GM12878 (cell line): Measurements from ENCODE around the gene MED25. TPM values are rescaled to one million over a fixed set of nuclear protein-coding genes. Genes with fewer than 3 reads are reported as not detected.

Experiments
- ATAC-seq: fragments of 200-7000 bp; cut with Tn5 transposase; 3 replicates; pipeline ENCODE4 v1.9.1; 2020; ENCODE audit warnings: mild to moderate bottlenecking, moderate library complexity
- BruUV-seq: library from RNA; stranded (reverse); fragments of 400-500 nt; replicated peaks from 2 replicates; lab custom pipeline; 2021; lab: Mats Ljungman, UMichigan
- CTCF ChIA-PET: fragments of 300-600 bp; sonication (Branson Sonifier 250); formaldehyde crosslinking; extraction: SDS; loops from one replicate; lab custom pipeline; 2021; ENCODE audit warnings: inconsistent platforms; lab: Yijun Ruan, JAX
- POLR2A ChIA-PET: fragments of 350-600 bp; formaldehyde crosslinking; extraction: SDS; loops from one replicate; lab custom pipeline; 2021; ENCODE audit warnings: inconsistent platforms; lab: Charles Lee
- RAD21 ChIA-PET: fragments of 300-600 bp; sonication (Branson Sonifier 250); formaldehyde crosslinking; loops from one replicate; lab custom pipeline; 2023; ENCODE audit warnings: antibody characterized with exemption; ENCODE audit not compliant: unreplicated experiment; lab: Charles Lee
- SMC1A ChIA-PET: fragments of 300-600 bp; sonication (Branson Sonifier 250); formaldehyde crosslinking; loops from one replicate; lab custom pipeline; 2023; ENCODE audit not compliant: unreplicated experiment, uncharacterized antibody; lab: Charles Lee
- DNase-seq: peaks from one replicate; pipeline ENCODE4 v3.0.0-alpha.2; 2011; ENCODE audit warnings: low read depth, low spot score
- FAIRE-seq: peaks from 3 replicates; lab custom pipeline; 2011; peaks lifted over from hg19 to GRCh38; lab: Jason Lieb, UNC
- H2AFZ ChIP-seq: 2 replicates; pipeline ENCODE4 v1.6.0; 2011; ENCODE audit warnings: low read depth, low read length, control low read depth; ENCODE audit not compliant: control insufficient read depth
- H3K27ac ChIP-seq: 2 replicates; pipeline ENCODE4 v1.5.1; 2011; ENCODE audit warnings: control low read depth; ENCODE audit not compliant: control insufficient read depth, insufficient read depth
- H3K27me3 ChIP-seq, 2 experiments: replicated peaks in 1 of 2; 2 replicates each; pipeline versions ENCODE4 v1.6.0 to v1.6.1; 2011; ENCODE audit warnings: low read length in 1 of 2; ENCODE audit not compliant: control insufficient read depth in 2 of 2, insufficient read depth in 2 of 2
- H3K36me3 ChIP-seq, 2 experiments: 2 replicates each; pipeline ENCODE4 v1.5.1; 2011; ENCODE audit warnings: low read length in 1 of 2; ENCODE audit not compliant: control insufficient read depth in 2 of 2, insufficient read depth in 2 of 2
- H3K4me1 ChIP-seq: 2 replicates; pipeline ENCODE4 v1.6.1; 2011; ENCODE audit warnings: mild to moderate bottlenecking, low read length, moderate library complexity, mixed read lengths; ENCODE audit not compliant: control insufficient read depth, insufficient read depth
- H3K4me2 ChIP-seq: 2 replicates; pipeline ENCODE4 v1.6.0; 2011; ENCODE audit warnings: control low read depth; ENCODE audit not compliant: control insufficient read depth, insufficient read depth
- H3K4me3 ChIP-seq: fragments of 200-600 bp; sonication (generic); 2 replicates; pipeline ENCODE4 v1.5.1; 2016
- H3K79me2 ChIP-seq: 2 replicates; pipeline ENCODE4 v1.6.0; 2011; ENCODE audit warnings: low read length; ENCODE audit not compliant: control insufficient read depth, insufficient read depth
- H3K9ac ChIP-seq: 2 replicates; pipeline ENCODE4 v1.8.0; 2011; ENCODE audit warnings: low read length, control low read depth, mixed read lengths; ENCODE audit not compliant: control insufficient read depth, insufficient read depth
- H3K9me3 ChIP-seq: replicated peaks from 3 replicates; pipeline ENCODE4 v1.5.1; 2011; ENCODE audit warnings: mild to moderate bottlenecking, low read length; ENCODE audit not compliant: control insufficient read depth, insufficient read depth
- H4K20me1 ChIP-seq: 2 replicates; pipeline ENCODE4 v1.6.0; 2011; ENCODE audit not compliant: control insufficient read depth, insufficient read depth
- ATF7 ChIP-seq: fragments of 450-650 bp; IDR thresholded peaks from 2 replicates; pipeline ENCODE4 v1.6.1; 2016; ENCODE audit warnings: low read depth, mild to moderate bottlenecking
- BCL11A ChIP-seq: IDR thresholded peaks from 2 replicates; pipeline ENCODE4 v1.6.1; 2011; ENCODE audit warnings: low read depth, low read length
- BHLHE40 ChIP-seq, 2 experiments: fragments of 450-650 bp in 1 of 2; IDR thresholded peaks; 2 replicates each; pipeline ENCODE4 v1.6.1; 2011 to 2017; ENCODE audit warnings: low read depth in 2 of 2, borderline replicate concordance in 1 of 2, improper control_type of control experiment in 1 of 2, low read length in 1 of 2, mild to moderate bottlenecking in 1 of 2
- DPF2 ChIP-seq: fragments of 450-650 bp; IDR thresholded peaks from 2 replicates; pipeline ENCODE4 v1.6.1; 2017; ENCODE audit warnings: mild to moderate bottlenecking
- EGR1 ChIP-seq, 2 experiments: IDR thresholded peaks; 1 replicate in 1 of 2; 2 replicates in 1 of 2; pipeline ENCODE4 v1.6.1; 2011 to 2012; ENCODE audit warnings: low read depth in 2 of 2, low read length in 2 of 2, borderline replicate concordance in 1 of 2, mild to moderate bottlenecking in 1 of 2, moderate library complexity in 1 of 2
- FOXK2 ChIP-seq: fragments of 450-650 bp; IDR thresholded peaks from 2 replicates; pipeline ENCODE4 v1.6.1; 2017; ENCODE audit warnings: mild to moderate bottlenecking, moderate library complexity
- IKZF1 ChIP-seq: fragments of 450-650 bp; conservative IDR thresholded peaks from 2 replicates; pipeline ENCODE4 v1.6.1; 2017; ENCODE audit warnings: antibody characterized with exemption, mild to moderate bottlenecking
- JUNB ChIP-seq: IDR thresholded peaks from 2 replicates; pipeline ENCODE4 v1.6.1; 2016; ENCODE audit warnings: antibody characterized with exemption, mild to moderate bottlenecking
- NFYB ChIP-seq: IDR thresholded peaks from 2 replicates; pipeline ENCODE4 v1.6.1; 2011; ENCODE audit warnings: low read depth, mild to moderate bottlenecking, low read length, improper control_type of control experiment, moderate library complexity; ENCODE audit not compliant: insufficient read depth
- RELB ChIP-seq: fragments of 450-650 bp; IDR thresholded peaks from 2 replicates; pipeline ENCODE4 v1.6.1; 2017; ENCODE audit warnings: low read depth, mild to moderate bottlenecking, moderate library complexity
- RUNX3 ChIP-seq: IDR thresholded peaks from 2 replicates; pipeline ENCODE4 v1.6.1; 2012; ENCODE audit warnings: low read length, inconsistent platforms
- USF1 ChIP-seq: IDR thresholded peaks from 2 replicates; pipeline ENCODE4 v1.6.1; 2011; ENCODE audit warnings: borderline replicate concordance, low read depth, mild to moderate bottlenecking, moderate library complexity, mixed read lengths, low read length; ENCODE audit not compliant: insufficient read depth; ENCODE audit errors: extremely low read length
- ZNF592 ChIP-seq: fragments of 450-650 bp; IDR thresholded peaks from 2 replicates; pipeline ENCODE4 v1.6.1; 2017; ENCODE audit warnings: mild to moderate bottlenecking, moderate library complexity
- WGBS: methylation state at CpG from one replicate; pipeline ENCODE4 v1.1.6; 2016; ENCODE audit warnings: low lambda C conversion rate; ENCODE audit not compliant: insufficient replicate concordance, insufficient coverage; ENCODE audit errors: missing lambda C conversion rate; 5-methylcytosine and 5-hydroxymethylcytosine counted together
- in situ Hi-C: fragments of 300-500 bp; cut with MboI; formaldehyde crosslinking; loops from 9 replicates; pipeline ENCODE4 v1.14.3; 2018; ENCODE audit warnings: mixed read lengths
- intact Hi-C: fragments of 100-400 bp; cut with micrococcal nuclease; formaldehyde crosslinking; loops from one replicate; pipeline ENCODE4 v1.14.2; 2022; ENCODE audit not compliant: unreplicated experiment
- polyA plus RNA-seq, 11 experiments: library from polyadenylated mRNA; depleted of rRNA in 4 of 11; unstranded in 6 of 11; stranded (reverse) in 5 of 11; fragments of >200 nt; fragmentation: Nextera tagmentation in 4 of 11; fragmentation: Illumina TruSeq in 1 of 11; extraction: Ambion mirVana in 4 of 11; extraction: Trizol in 1 of 11; gene quantifications; 1 replicate in 1 of 11; 2 replicates in 10 of 11; pipeline versions ENCODE4 v1.2.1 to v1.2.3, GENCODE V29; 2011 to 2016; ENCODE audit warnings: inconsistent platforms in 2 of 11, missing spikeins in 2 of 11, low read depth in 1 of 11
- total RNA-seq, 4 experiments: library from RNA; depleted of rRNA in 3 of 4; stranded (reverse); fragments of >200 nt in 3 of 4; fragmentation: Illumina TruSeq in 1 of 4; extraction: Trizol in 1 of 4; gene quantifications; 2 replicates each; pipeline versions ENCODE4 v1.2.1 to v1.2.3, GENCODE V29; 2013 to 2021

Gene MED25
- total and polyA plus RNA-seq, 10 of the 15 experiments (the other 5 are each of a cell fraction or from before 2014, with no cell fraction given): 3.5 to 53.9 (median 17.1) TPM

- no peak overlapping the region for H2AFZ ChIP-seq
- H4K20me1 ChIP-seq: no peaks in the 10 kb centered on the region
- H3K4me1 ChIP-seq: peaks cover 40% of the 10 kb centered on the region
- ChIA-PET SMC1A (interaction anchor here (0.6 to 1.7 kb wide), 4 partner anchors 8 to 83 kb away, joined by 3 read pairs; partner anchors contain the start of genes ATF5 and NUP62), RAD21 (interaction anchor here (0.6 to 1.6 kb wide), 5 partner anchors 22 to 208 kb away, joined by 3 to 4 read pairs (median 3); partner anchors contain the start of genes AKT1S1 and RRAS), POLR2A (interaction anchor here (0.6 to 2.7 kb wide), 4 partner anchors 21 to 205 kb away, joined by 3 to 12 read pairs (median 4); no protein-coding TSS in a partner anchor), CTCF (interaction anchor here (0.6 to 1.6 kb wide), 6 partner anchors 21 to 1357 kb away, joined by 3 to 6 read pairs (median 4); partner anchors contain the start of gene FUZ)
- DNase-seq (no peak), FAIRE-seq (no peak), ATAC-seq (no peak)
- H3K9me3 ChIP-seq: peaks cover 5% of the 10 kb centered on the region; the same call in 2 of the 3 replicates
- 39% methylated on average over 10 of the region's 10 CpGs for WGBS
- H3K27ac ChIP-seq: no peak overlapping the region
- no peak overlapping the region for H3K4me3 ChIP-seq
- H3K9ac ChIP-seq: no peak overlapping the region
- BruUV-seq: no TSS peak
- H3K27me3 ChIP-seq: no peaks in the 10 kb centered on the region
- peak overlapping the region; percentile 32 for H3K4me2 ChIP-seq
- TF ChIP-seq ATF7 (peak; percentile 56), RUNX3 (peak; percentile 83), NFYB (0 out of 2 replicates have a peak, but pooled peaks have one; percentile 37), USF1 (peak; percentile 36), IKZF1 (no peak), ZNF592 (no peak), RELB (0 out of 2 replicates have a peak, but pooled peaks have one; percentile 8), BHLHE40 (IDR thresholded peaks at IDR 0.05; ENCODE audit: borderline replicate concordance in 1 of 2, low read depth in 2 of 2, low read length in 1 of 2) (0 out of 4 replicates have a peak, but pooled peaks of 1 of the 2 experiments have one; percentile 7), BCL11A (no peak), EGR1 (IDR thresholded peaks at IDR 0.05; ENCODE audit: borderline replicate concordance in 1 of 2, low read depth in 2 of 2, low read length in 2 of 2) (no peak), JUNB (peak; percentile 45; the same call in 1 of the 2 replicates), DPF2 (0 out of 2 replicates have a peak, but pooled peaks have one; percentile 32), FOXK2 (no peak)
- no peaks in the 10 kb centered on the region for H3K36me3 ChIP-seq
- intact Hi-C loops: no loop called here
- in situ Hi-C loops: no loop called here
- H3K79me2 ChIP-seq: peaks cover 6% of the 10 kb centered on the region
Observed at GRCh38 chr19:49847731-49848696, 29.9 kb downstream of the MED25 start.
